GM19438 (cell line): ENCODE data around the gene DIS3L.
"Not testable (repeated sequence)": the region's sequence is repeated elsewhere in the genome, so short reads cannot be mapped to it uniquely, and the experiment has no call there.

Experiments used
- ATAC-seq: cut with Tn5 transposase; IDR thresholded peaks from one replicate; pipeline ENCODE4 v1.9.1; 2021; ENCODE audit warnings: low read depth; ENCODE audit not compliant: unreplicated experiment

The DIS3L gene

DNA sequence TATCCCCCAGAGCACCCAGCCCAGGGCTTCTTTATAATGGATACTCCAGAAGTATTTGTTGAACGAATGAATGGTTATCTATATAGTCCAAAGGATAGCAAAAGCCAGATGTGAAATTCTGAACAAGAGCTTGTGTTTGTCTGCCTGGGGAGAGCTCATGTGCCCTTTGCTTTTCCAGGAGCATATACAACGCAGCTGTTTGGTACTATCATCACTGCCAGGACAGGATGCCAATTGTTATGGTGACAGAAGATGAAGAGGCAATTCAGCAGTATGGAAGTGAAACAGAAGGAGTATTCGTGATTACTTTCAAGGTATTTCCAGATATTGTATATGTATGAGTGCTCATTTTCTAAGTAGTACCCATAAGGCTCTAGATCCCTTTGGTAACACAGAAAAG lies 15.2 kb downstream of the DIS3L start:
- ATAC-seq = no peak

- ATAC-seq = no peak
Measured at GRCh38 chr15:66309828-66310227, 16.5 kb downstream of the DIS3L start.

DNA sequence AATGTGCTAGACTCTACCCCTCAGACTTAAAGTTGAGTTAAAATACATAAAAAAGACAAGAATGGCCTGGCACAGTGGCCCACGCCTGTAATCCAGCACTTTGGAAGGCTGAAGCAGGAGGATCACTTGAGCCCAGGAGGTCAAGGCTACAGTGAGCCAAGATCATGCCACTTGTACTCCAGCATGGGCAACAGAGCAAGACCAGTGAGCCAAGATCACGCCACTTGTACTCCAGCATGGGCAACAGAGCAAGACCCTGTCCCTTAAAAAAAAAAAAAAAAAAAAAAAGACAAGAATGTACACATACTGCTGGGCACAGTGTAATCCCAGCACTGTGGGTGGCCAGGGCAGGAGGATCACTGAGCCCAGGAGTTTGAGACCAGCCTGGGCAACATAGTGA lies 17.4 kb downstream of the DIS3L start:
- ATAC-seq = no peak

DNA sequence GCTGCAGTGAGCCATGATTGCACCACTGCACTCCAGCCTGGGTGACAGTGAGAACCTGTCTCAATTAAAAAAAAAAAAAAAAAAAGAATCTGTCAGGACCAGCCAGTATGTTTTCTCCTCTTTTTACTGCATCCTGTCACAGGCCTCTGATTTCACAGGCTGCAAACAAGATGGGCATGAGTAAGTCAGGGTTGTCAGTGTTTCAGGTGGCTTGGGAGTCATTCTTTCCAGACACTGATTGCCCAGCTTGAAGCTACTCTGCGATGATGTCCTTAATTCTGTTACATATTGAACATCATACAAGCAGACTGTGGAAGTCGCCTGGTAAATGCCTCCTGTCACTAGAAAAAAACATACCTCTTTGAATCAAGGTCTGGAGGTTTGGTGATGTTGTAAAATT lies 18.8 kb downstream of the DIS3L start:
- ATAC-seq = no peak

- ATAC-seq = no peak
Measured at GRCh38 chr15:66323312-66323928, 30.1 kb downstream of the DIS3L start.

DNA sequence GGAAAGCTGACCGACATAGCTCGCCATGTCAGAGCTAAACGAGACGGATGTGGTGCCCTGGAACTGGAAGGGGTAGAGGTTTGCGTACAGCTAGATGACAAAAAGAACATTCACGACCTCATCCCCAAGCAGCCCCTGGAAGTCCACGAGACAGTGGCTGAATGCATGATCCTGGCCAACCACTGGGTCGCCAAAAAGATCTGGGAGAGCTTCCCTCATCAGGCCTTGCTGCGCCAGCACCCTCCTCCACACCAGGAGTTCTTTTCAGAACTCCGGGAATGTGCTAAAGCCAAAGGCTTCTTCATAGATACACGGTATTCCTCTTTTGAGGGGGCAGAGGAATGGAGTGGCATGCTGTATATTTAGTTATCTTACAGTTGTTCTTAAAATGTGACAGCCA lies 32.7 kb downstream of the DIS3L start:
- ATAC-seq = no peak

GRCh38 chr15:66327736-66328135 lies 34.4 kb downstream of the DIS3L start:
- no peak for ATAC-seq

- ATAC-seq = no peak
Measured at GRCh38 chr15:66328771-66329170, 35.4 kb downstream of the DIS3L start.

GRCh38 chr15:66348530-66348929 lies 55.2 kb downstream of the DIS3L start:
- ATAC-seq = not testable (repeated sequence)

- ATAC-seq = no peak
Measured at GRCh38 chr15:66356077-66356358, 62.6 kb downstream of the DIS3L start.

DNA sequence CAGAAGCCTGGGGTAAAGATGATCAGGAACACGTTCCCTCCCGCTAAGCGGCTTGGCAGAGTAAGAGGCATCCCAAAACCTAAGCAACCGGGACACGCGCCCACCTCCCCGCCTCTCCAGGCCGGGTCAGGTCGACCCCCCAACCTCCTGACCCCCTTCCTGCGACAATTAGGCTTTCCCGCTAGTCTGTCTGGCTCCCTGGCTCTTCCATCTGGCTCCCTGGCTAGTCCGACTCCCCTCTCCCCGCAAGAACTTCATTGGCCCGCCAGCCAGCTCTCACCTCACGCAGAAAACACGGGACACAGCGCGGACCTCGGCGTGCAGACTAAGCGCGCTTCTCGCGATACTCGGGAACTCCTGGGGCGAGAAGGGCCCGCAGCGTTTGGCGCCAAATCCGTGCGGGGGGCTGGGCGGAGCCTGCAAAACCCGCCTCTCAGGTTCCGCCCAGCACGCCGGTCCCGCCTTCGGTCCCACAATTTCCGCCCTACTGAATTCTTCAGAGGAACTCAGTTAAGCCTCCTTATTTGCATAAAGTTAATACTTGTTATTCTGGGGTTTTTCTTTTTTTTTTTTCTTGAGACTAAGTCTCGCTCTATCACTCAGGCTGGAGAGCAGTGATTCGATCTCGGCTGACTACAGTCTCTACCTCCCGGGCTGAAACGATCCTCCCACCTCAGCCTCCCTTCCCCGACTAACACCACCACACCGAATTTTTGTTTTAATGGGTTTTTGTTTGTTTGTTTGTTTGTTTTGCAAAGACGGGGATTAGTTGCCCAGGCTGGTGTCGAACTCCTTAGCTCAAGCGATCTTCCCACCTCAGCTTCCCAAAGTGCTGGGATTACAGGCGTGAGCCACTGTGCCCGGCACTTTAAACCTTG lies 63.2 kb downstream of the DIS3L start, which contains the start of gene TIPIN:
TSS of gene TIPIN (minus strand) at position 327 of the 878 bp plus-strand sequence. CDS start 3,738 bp downstream, outside the sequence.
- ATAC-seq = peak; percentile 90

GRCh38 chr15:66359740-66360139 lies 66.4 kb downstream of the DIS3L start:
- ATAC-seq = no peak

DNA sequence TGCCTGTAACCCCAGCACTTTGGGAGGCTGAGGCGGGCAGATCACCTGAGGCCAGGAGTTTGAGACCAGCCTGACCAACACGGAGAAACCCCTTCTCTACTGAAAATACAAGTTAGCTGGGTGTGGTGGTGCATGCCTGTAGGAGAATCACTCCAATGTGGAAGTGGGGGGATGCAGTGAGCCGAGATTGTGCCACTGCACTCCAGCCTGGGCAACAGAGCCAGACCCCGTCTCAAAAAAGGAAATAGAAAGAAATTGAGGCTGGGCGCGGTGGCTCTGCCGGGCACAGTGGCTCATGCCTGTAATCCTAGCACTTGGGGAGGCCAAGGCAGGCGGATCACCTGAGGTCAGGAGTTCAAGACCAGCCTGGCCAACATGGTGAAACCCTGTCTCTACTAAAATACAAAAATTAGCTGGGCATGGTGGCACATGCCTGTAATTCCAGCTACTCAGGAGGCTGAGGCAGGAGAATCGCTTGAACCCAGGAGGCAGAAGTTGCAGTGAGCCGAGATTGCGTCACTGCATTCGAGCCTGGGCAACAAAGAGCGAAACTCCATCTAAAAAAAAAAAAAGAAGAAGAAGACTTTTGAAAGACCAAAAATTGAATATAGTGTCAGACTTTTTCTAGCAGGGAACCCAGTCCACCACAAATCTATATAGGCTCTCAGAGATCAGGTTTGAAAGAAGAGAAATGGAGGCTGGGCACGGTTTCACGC lies 68.5 kb downstream of the DIS3L start:
- not testable (repeated sequence) for ATAC-seq

GRCh38 chr15:66362776-66363175 lies 69.4 kb downstream of the DIS3L start:
- no peak for ATAC-seq

GRCh38 chr15:66364944-66365528 lies 71.7 kb downstream of the DIS3L start:
- no peak for ATAC-seq

DNA sequence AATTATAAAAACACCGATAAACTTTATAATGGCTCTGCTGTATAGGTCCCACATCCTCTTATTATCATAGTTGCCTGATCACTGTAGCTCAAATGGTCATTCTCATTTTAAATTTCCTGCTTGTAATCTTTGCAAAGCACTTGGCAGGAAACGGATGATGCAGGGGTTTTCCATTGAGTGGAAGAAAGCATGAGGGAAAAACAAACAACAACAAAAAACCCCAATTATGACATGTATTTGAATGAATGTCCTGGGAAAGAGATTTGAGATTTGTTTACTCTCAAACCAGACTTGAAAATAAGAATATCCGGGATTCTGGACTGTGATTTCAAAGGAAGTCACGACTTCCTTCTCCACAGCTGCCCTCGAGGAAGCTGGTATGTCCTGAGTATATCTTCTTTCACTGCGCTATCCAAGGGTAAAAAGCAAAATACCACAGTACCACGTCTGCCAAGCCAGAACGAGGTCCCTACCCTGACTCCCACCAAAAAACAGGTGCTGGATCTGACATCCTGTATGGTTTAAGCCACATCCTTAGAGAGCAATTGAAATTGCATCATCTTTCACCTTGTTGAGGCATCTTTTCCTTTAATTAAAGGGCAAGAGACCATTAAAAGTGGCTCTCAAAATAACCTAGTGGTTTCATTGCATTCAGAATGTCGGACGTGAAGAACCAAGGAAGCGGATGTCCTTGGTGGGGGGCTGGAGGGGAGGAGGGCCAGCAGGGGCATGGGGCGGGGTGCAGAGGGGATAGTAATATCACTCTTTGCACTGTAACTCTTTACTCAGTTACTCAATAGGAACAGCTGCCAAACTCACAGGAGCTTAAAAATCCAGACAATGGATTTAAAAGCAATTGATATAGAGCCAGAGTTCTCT lies 76.6 kb downstream of the DIS3L start:
- peak; percentile 66 for ATAC-seq

GRCh38 chr15:66374179-66374578 lies 80.8 kb downstream of the DIS3L start:
- no peak for ATAC-seq

- no peak for ATAC-seq
Measured at GRCh38 chr15:66378814-66379430, 85.6 kb downstream of the DIS3L start.

DNA sequence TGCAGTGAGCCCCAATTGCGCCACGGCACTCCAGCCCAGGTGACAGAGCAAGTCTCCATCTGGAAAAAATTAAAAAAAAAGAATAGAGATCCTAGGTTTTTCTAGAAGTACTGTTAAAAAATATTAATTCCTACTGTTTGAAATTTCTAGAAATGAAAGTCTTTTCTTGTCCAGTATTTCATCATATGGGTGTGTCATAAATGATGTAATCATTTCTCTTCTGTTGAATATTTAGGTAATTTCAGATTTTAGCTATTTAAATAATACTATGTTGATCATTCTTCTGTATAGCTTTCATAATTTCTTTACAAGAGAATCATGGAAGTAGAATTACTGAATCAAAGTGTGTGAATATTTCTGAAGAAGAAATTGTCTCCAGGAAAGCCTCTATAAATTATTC lies 88.0 kb downstream of the DIS3L start:
- ATAC-seq = not testable (repeated sequence)
